ENCODE results near the gene GPR55. TPM values are rescaled to one million over a fixed set of nuclear protein-coding genes. Genes with fewer than 3 reads are reported as not detected.

Gene GPR55
- total and polyA plus RNA-seq, 2 of the 4 experiments (the other 2 are of a cell fraction): 0.03 TPM; not detected in 1

- H3K9me1 ChIP-seq (ENCODE audit: insufficient read depth, low read length): peaks cover 6% of the 10 kb centered on the region; the same call in 1 of the 2 replicates
- H4K5ac ChIP-seq (ENCODE audit: low read depth, low read length): no peak overlapping the region
- intact Hi-C loops (cut with micrococcal nuclease) (no loop called here), dilution Hi-C loops (cut with HindIII; ENCODE audit: low sequenced_read_pairs, unreplicated experiment) (no loop called here), in situ Hi-C loops (cut with MboI; ENCODE audit: low sequenced_read_pairs) (no loop called here)
- H3K27ac ChIP-seq (ENCODE audit: insufficient read depth, low read length): no peak overlapping the region; the same call in 1 of the 2 replicates
- peaks cover 26% of the 10 kb centered on the region for H3K27me3 ChIP-seq (ENCODE audit: control insufficient read depth, insufficient read depth, low read length)
- H3K79me1 ChIP-seq (ENCODE audit: low read depth in 1 of 2, low read length in 2 of 2): peaks cover 3 to 31% of the 10 kb centered on the region in 2 experiments; a peak in 3 of 4 replicates
- H3K4ac ChIP-seq (ENCODE audit: low read depth, low read length): peak overlapping the region; percentile 60; the same call in 1 of the 2 replicates
- H2BK5ac ChIP-seq (ENCODE audit: low read depth, low read length, poor library complexity, severe bottlenecking): no peak overlapping the region
- H3K18ac ChIP-seq (ENCODE audit: low read depth, low read length): 0 out of 2 replicates have a peak overlapping the region, but pooled peaks have one; percentile 8
- peak overlapping the region; percentile 85 for H3K9ac ChIP-seq (ENCODE audit: low read depth, low read length)
- DNase-seq (no peak), ATAC-seq (ENCODE audit: low read depth) (no peak)
- no peak overlapping the region for H2BK20ac ChIP-seq (ENCODE audit: low read depth, low read length)
- ChIA-PET POLR2A (ENCODE audit: unreplicated experiment) (no interaction called here), CTCF (interaction anchor here (0.7 kb wide), 1 partner anchor 16 kb away, joined by 3 read pairs; no protein-coding TSS in a partner anchor)
- H3K4me2 ChIP-seq (ENCODE audit: low read depth, low read length): peak overlapping the region; percentile 88
- peaks cover 18% of the 10 kb centered on the region for H4K20me1 ChIP-seq (ENCODE audit: insufficient read depth, low read length)
- peak overlapping the region; percentile 11; the same call in 1 of the 2 replicates for H2AK5ac ChIP-seq (ENCODE audit: low read depth, low read length)
- H3K4me1 ChIP-seq (ENCODE audit: control insufficient read depth, insufficient read depth, low read length): peaks cover 12% of the 10 kb centered on the region; the same call in 1 of the 2 replicates
- H4K91ac ChIP-seq (ENCODE audit: insufficient read depth, low read depth, low read length): peak overlapping the region; percentile 46; the same call in 1 of the 2 replicates
- peak overlapping the region; percentile 24; the same call in 1 of the 2 replicates for H3K23ac ChIP-seq (ENCODE audit: low read depth, low read length)
- peak overlapping the region; percentile 33 to 74; a peak in 2 of 4 replicates for H4K8ac ChIP-seq (ENCODE audit: low read depth in 2 of 2, low read length in 2 of 2)
- H3K56ac ChIP-seq (ENCODE audit: extremely low read depth, insufficient read depth, low read length): no peak overlapping the region
- H3K14ac ChIP-seq (replicated peaks; ENCODE audit: low read depth, low read length): peak overlapping the region; percentile 91; the same call in 1 of the 2 replicates
- peak overlapping the region; percentile 61; the same call in 1 of the 2 replicates for H2BK120ac ChIP-seq (ENCODE audit: low read depth, low read length)
- no peak overlapping the region for H2BK15ac ChIP-seq (ENCODE audit: low read depth, low read length)
- H2AK9ac ChIP-seq (replicated peaks; ENCODE audit: low read depth, low read length, poor library complexity): peak overlapping the region; percentile 52
- no peaks in the 10 kb centered on the region for H3K9me3 ChIP-seq (ENCODE audit: control insufficient read depth, insufficient read depth, low read length)
- no TSS peak for BruUV-seq (replicated peaks)
- peak overlapping the region; percentile 95 for H2AFZ ChIP-seq (replicated peaks; ENCODE audit: low read length, poor library complexity)
- no peaks in the 10 kb centered on the region for H3K36me3 ChIP-seq (ENCODE audit: control insufficient read depth, insufficient read depth, low read length)
- 0% methylated on average over 1 of the region's 18 CpGs; no CpG with 5 or more reads in 1 of the 2 experiments for WGBS, 2 experiments (ENCODE audit: extremely low coverage in 2 of 2, insufficient read length in 1 of 2)
- peak overlapping the region; percentile 52 for H3K4me3 ChIP-seq (ENCODE audit: insufficient read depth, low read depth, low read length)
- TF ChIP-seq MAFK (IDR thresholded peaks at IDR 0.05; ENCODE audit: low read depth, low read length): no peak
- TF ChIP-seq RFX5 (IDR thresholded peaks at IDR 0.05; ENCODE audit: low read depth, low read length): no peak
- no peak for TF ChIP-seq RAD21 (IDR thresholded peaks at IDR 0.05; ENCODE audit: low read length)
- TF ChIP-seq MAZ (IDR thresholded peaks at IDR 0.05; ENCODE audit: borderline replicate concordance, low read depth, low read length): no peak
- no peak for TF ChIP-seq SMC3 (IDR thresholded peaks at IDR 0.05; ENCODE audit: low read depth, low read length)
- TF ChIP-seq FOS (IDR thresholded peaks at IDR 0.05; ENCODE audit: low read depth, low read length): no peak
- no peak for TF ChIP-seq POLR2A (IDR thresholded peaks at IDR 0.05; ENCODE audit: low read depth, low read length)
- TF ChIP-seq, protein P1, sequence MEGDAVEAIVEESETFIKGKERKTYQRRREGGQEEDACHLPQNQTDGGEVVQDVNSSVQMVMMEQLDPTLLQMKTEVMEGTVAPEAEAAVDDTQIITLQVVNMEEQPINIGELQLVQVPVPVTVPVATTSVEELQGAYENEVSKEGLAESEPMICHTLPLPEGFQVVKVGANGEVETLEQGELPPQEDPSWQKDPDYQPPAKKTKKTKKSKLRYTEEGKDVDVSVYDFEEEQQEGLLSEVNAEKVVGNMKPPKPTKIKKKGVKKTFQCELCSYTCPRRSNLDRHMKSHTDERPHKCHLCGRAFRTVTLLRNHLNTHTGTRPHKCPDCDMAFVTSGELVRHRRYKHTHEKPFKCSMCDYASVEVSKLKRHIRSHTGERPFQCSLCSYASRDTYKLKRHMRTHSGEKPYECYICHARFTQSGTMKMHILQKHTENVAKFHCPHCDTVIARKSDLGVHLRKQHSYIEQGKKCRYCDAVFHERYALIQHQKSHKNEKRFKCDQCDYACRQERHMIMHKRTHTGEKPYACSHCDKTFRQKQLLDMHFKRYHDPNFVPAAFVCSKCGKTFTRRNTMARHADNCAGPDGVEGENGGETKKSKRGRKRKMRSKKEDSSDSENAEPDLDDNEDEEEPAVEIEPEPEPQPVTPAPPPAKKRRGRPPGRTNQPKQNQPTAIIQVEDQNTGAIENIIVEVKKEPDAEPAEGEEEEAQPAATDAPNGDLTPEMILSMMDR (conservative IDR thresholded peaks at IDR 0.05; ENCODE audit: low read depth, low read length): no peak
Measured at GRCh38 chr2:230864122-230864604, 60.9 kb downstream of the GPR55 start.

Measured in IMR-90 (cell line).